ENCODE measurements around the gene NKX6-2.
"Not testable (repeated sequence)": the region's sequence is repeated elsewhere in the genome, so short reads cannot be mapped to it uniquely, and the experiment has no call there.

Gene NKX6-2

GRCh38 chr10:132812520-132812919 lies 26.6 kb upstream of the NKX6-2 start:
- no peak for DNase-seq

GRCh38 chr10:132811891-132812481 lies 26.0 kb upstream of the NKX6-2 start:
- no peak for DNase-seq

- DNase-seq = no peak
These were observed 25.1 kb upstream of the NKX6-2 start for GRCh38 chr10:132810807-132811700.

- DNase-seq = no peak
These were observed 24.3 kb upstream of the NKX6-2 start for GRCh38 chr10:132810141-132810806.

GRCh38 chr10:132809232-132810140 lies 23.5 kb upstream of the NKX6-2 start:
- no peak for DNase-seq

- DNase-seq = no peak
These were observed 22.7 kb upstream of the NKX6-2 start for GRCh38 chr10:132808383-132809231.

- no peak for DNase-seq
These were observed 21.7 kb upstream of the NKX6-2 start for GRCh38 chr10:132807621-132808049.

- DNase-seq = no peak
These were observed 20.6 kb upstream of the NKX6-2 start for GRCh38 chr10:132806561-132807003.

GRCh38 chr10:132806110-132806509 lies 20.2 kb upstream of the NKX6-2 start:
- DNase-seq = no peak

- DNase-seq = no peak
These were observed 19.7 kb upstream of the NKX6-2 start for GRCh38 chr10:132805599-132805998.

- DNase-seq = no peak
These were observed 19.0 kb upstream of the NKX6-2 start for GRCh38 chr10:132804785-132805426.

GRCh38 chr10:132804287-132804686 lies 18.3 kb upstream of the NKX6-2 start:
- no peak for DNase-seq

GRCh38 chr10:132803416-132804210 lies 17.7 kb upstream of the NKX6-2 start:
- DNase-seq = no peak

GRCh38 chr10:132802694-132803320 lies 16.9 kb upstream of the NKX6-2 start:
- DNase-seq = no peak

GRCh38 chr10:132802048-132802447 lies 16.1 kb upstream of the NKX6-2 start:
- DNase-seq = no peak

GRCh38 chr10:132799865-132800264 lies 13.9 kb upstream of the NKX6-2 start:
- no peak for DNase-seq

GRCh38 chr10:132798876-132799275 lies 12.9 kb upstream of the NKX6-2 start:
- no peak for DNase-seq

- no peak for DNase-seq
These were observed 12.5 kb upstream of the NKX6-2 start for GRCh38 chr10:132798403-132798802.

GRCh38 chr10:132797986-132798385 lies 12.0 kb upstream of the NKX6-2 start:
- DNase-seq = not testable (repeated sequence)

Measured in C1 segment of cervical spinal cord (tissue), 14 donors.